MCF 10A (cell line): ENCODE results near the gene LIMA1. TPM values are rescaled to one million over a fixed set of nuclear protein-coding genes. Genes with fewer than 3 reads are reported as not detected.
"Not testable (repeated sequence)": the region's sequence is repeated elsewhere in the genome, so short reads cannot be mapped to it uniquely, and the experiment has no call there.

ENCODE experiments used
- BruUV-seq: library from RNA; stranded (reverse); fragments of 400-500 nt; replicated peaks from 2 replicates; lab custom pipeline; 2021; lab: Mats Ljungman, UMichigan
- CTCF ChIA-PET: fragments of 300-600 bp; sonication (Branson Sonifier 250); formaldehyde crosslinking; extraction: SDS; loops from one replicate; lab custom pipeline; 2021; ENCODE audit warnings: antibody characterized with exemption, inconsistent platforms; lab: Yijun Ruan, JAX
- POLR2A ChIA-PET: fragments of 300-600, 350-650 bp; sonication (Branson Sonifier 250); formaldehyde crosslinking; extraction: SDS; loops from one replicate; lab custom pipeline; 2020; ENCODE audit warnings: antibody characterized with exemption, inconsistent platforms; lab: Yijun Ruan, JAX
- DNase-seq: peaks from one replicate; pipeline ENCODE4 v3.0.0-alpha.2; 2018; ENCODE audit not compliant: unreplicated experiment
- H3K27ac Mint-ChIP-seq: one replicate; pipeline ENCODE4 v1.8.0; 2022; ENCODE audit warnings: mild to moderate bottlenecking, low read depth, mixed read lengths; ENCODE audit not compliant: unreplicated experiment
- H3K27me3 Mint-ChIP-seq: one replicate; pipeline ENCODE4 v1.8.0; 2022; ENCODE audit warnings: mixed read lengths; ENCODE audit not compliant: insufficient read depth, unreplicated experiment
- H3K36me3 Mint-ChIP-seq: one replicate; pipeline ENCODE4 v1.8.0; 2022; ENCODE audit warnings: mild to moderate bottlenecking, moderate library complexity, mixed read lengths; ENCODE audit not compliant: insufficient read depth, unreplicated experiment
- H3K4me1 Mint-ChIP-seq: one replicate; pipeline ENCODE4 v1.8.0; 2022; ENCODE audit warnings: mixed read lengths; ENCODE audit not compliant: insufficient read depth, unreplicated experiment
- H3K4me3 Mint-ChIP-seq: one replicate; pipeline ENCODE4 v1.8.0; 2022; ENCODE audit warnings: mild to moderate bottlenecking, moderate library complexity, mixed read lengths; ENCODE audit not compliant: unreplicated experiment
- H3K9me3 Mint-ChIP-seq: one replicate; pipeline ENCODE4 v1.8.0; 2022; ENCODE audit warnings: mixed read lengths; ENCODE audit not compliant: unreplicated experiment
- CTCF ChIP-seq: fragments of 200-600 bp; IDR thresholded peaks from one replicate; pipeline ENCODE4 v1.8.0; 2022; ENCODE audit warnings: antibody characterized with exemption, mild to moderate bottlenecking; ENCODE audit not compliant: unreplicated experiment
- intact Hi-C: fragments of 100-400 bp; cut with micrococcal nuclease; formaldehyde crosslinking; loops from 2 replicates; pipeline ENCODE4 v1.14.1; 2022
- total RNA-seq: library from RNA; stranded (reverse); gene quantifications from 2 replicates; pipeline ENCODE4 v1.2.3, GENCODE V29; 2022

Gene LIMA1
- total RNA-seq, 1 experiment from 2014 or later = 86.0 TPM

- no peak for DNase-seq
- H3K27me3 Mint-ChIP-seq = no peaks in the 10 kb centered on the region
- peaks cover 17% of the 10 kb centered on the region for H3K36me3 Mint-ChIP-seq
- no TSS peak for BruUV-seq
- H3K27ac Mint-ChIP-seq = no peak overlapping the region
- TF ChIP-seq CTCF = no peak
- H3K4me3 Mint-ChIP-seq = no peak overlapping the region
- intact Hi-C loops = no loop called here
- no peaks in the 10 kb centered on the region for H3K9me3 Mint-ChIP-seq
- ChIA-PET CTCF (interaction anchor here (0.7 to 1.8 kb wide), 6 partner anchors 17 to 516 kb away, joined by 3 to 8 read pairs (median 4); partner anchors contain the start of gene CERS5), POLR2A (interaction anchor here (0.9 to 1.6 kb wide), 2 partner anchors 12 to 37 kb away, joined by 3 to 6 read pairs; partner anchors contain the start of gene COX14)
- no peaks in the 10 kb centered on the region for H3K4me1 Mint-ChIP-seq
These were observed 134.0 kb downstream of the LIMA1 start for GRCh38 chr12:50149311-50149710.

GRCh38 chr12:50148011-50148410 is 135.3 kb downstream of the LIMA1 start:
- ChIA-PET CTCF (interaction anchor here (0.6 to 2.3 kb wide), 5 partner anchors 9 to 1018 kb away, joined by 3 to 14 read pairs (median 4); no protein-coding TSS in a partner anchor), POLR2A (interaction anchor here (1.2 to 2.4 kb wide), 3 partner anchors 9 to 36 kb away, joined by 3 to 12 read pairs (median 4); partner anchors contain the start of gene COX14)
- H3K9me3 Mint-ChIP-seq, H3K27me3 Mint-ChIP-seq, BruUV-seq, intact Hi-C loops, H3K4me3 Mint-ChIP-seq, H3K27ac Mint-ChIP-seq, DNase-seq, H3K4me1 Mint-ChIP-seq: not testable (repeated sequence)
- peaks cover 17% of the 10 kb centered on the region for H3K36me3 Mint-ChIP-seq

- TF ChIP-seq CTCF = no peak
- no peak for DNase-seq
- peaks cover 12% of the 10 kb centered on the region for H3K36me3 Mint-ChIP-seq
- ChIA-PET POLR2A (interaction anchor here (1.2 to 2.4 kb wide), 3 partner anchors 10 to 35 kb away, joined by 3 to 12 read pairs (median 4); partner anchors contain the start of gene COX14), CTCF (interaction anchor here (0.7 to 2.3 kb wide), 4 partner anchors 10 to 1017 kb away, joined by 3 to 14 read pairs (median 4); no protein-coding TSS in a partner anchor)
- H3K9me3 Mint-ChIP-seq = no peaks in the 10 kb centered on the region
- no peaks in the 10 kb centered on the region for H3K4me1 Mint-ChIP-seq
- no peak overlapping the region for H3K27ac Mint-ChIP-seq
- no peak overlapping the region for H3K4me3 Mint-ChIP-seq
- intact Hi-C loops = no loop called here
- no peaks in the 10 kb centered on the region for H3K27me3 Mint-ChIP-seq
- no TSS peak for BruUV-seq
These were observed 136.0 kb downstream of the LIMA1 start for GRCh38 chr12:50147281-50147680.

- DNase-seq = no peak
- Mint-ChIP-seq H3K27ac (no peak overlapping the region), H3K4me3 (no peak overlapping the region), H3K27me3 (no peaks in the 10 kb centered on the region), H3K4me1 (no peaks in the 10 kb centered on the region), H3K9me3 (no peaks in the 10 kb centered on the region), H3K36me3 (peaks cover 30% of the 10 kb centered on the region)
- BruUV-seq = no TSS peak
- ChIA-PET CTCF (interaction anchor here (1.5 kb wide), 1 partner anchor 13 kb away, joined by 7 read pairs; no protein-coding TSS in a partner anchor), POLR2A (interaction anchor here (1.1 to 2.4 kb wide), 3 partner anchors 11 to 60 kb away, joined by 3 to 12 read pairs (median 6); partner anchors contain the start of genes COX14 and SMARCD1)
- intact Hi-C loops = no loop called here
- no peak for TF ChIP-seq CTCF
These were observed 137.9 kb downstream of the LIMA1 start for GRCh38 chr12:50145439-50145838.
